T-cell (primary cell): ENCODE results near the gene FNBP1. TPM values are rescaled to one million over a fixed set of nuclear protein-coding genes. Genes with fewer than 3 reads are reported as not detected.

Experiments used
- ATAC-seq, 4 experiments: fragments of 200-7000 bp in 3 of 4; fragments of 150-1000 bp in 1 of 4; cut with Tn5 transposase; replicated peaks in 1 of 4; 1 replicate in 3 of 4; 2 replicates in 1 of 4; pipeline ENCODE4 v1.10.0; 2021; ENCODE audit warnings: moderate library complexity in 3 of 4, mild to moderate bottlenecking in 2 of 4, moderate number of reproducible peaks in 1 of 4
- CTCF ChIA-PET, 2 donors: fragments of 300-600 bp; sonication (Branson Sonifier 250); formaldehyde crosslinking; loops; one replicate each; lab custom pipeline; 2022; ENCODE audit warnings: antibody characterized with exemption in 2 of 2; lab: Charles Lee
- POLR2A ChIA-PET, 2 donors: fragments of 300-600 bp; sonication (Branson Sonifier 250); formaldehyde crosslinking; loops; one replicate each; lab custom pipeline; 2022; ENCODE audit warnings: antibody characterized with exemption in 2 of 2; lab: Charles Lee
- DNase-seq, 35 experiments: peaks; one replicate each; pipeline versions ENCODE4 v3.0.0 to v3.0.0-alpha.2; 2013 to 2023
- H3K27ac ChIP-seq: one replicate; pipeline ENCODE4 v1.5.1; 2013; ENCODE audit warnings: low read length
- H3K27me3 ChIP-seq, 2 experiments: replicated peaks in 1 of 2; 1 replicate in 1 of 2; 2 replicates in 1 of 2; pipeline versions ENCODE4 v1.6.1 to v1.7.0; 2013; ENCODE audit warnings: low read length in 1 of 2, mixed read lengths in 1 of 2; ENCODE audit not compliant: control insufficient read depth in 2 of 2, insufficient read depth in 2 of 2; ENCODE audit errors: extremely low read depth in 1 of 2
- H3K36me3 ChIP-seq, 2 donors: 1 replicate in 1 of 2; 2 replicates in 1 of 2; pipeline versions ENCODE4 v1.6.1 to v1.7.0; 2013; ENCODE audit warnings: low read length in 1 of 2; ENCODE audit not compliant: control insufficient read depth in 2 of 2, insufficient read depth in 1 of 2; ENCODE audit errors: extremely low read depth in 1 of 2
- H3K4me1 ChIP-seq, 2 experiments: 1 replicate in 1 of 2; 2 replicates in 1 of 2; pipeline versions ENCODE4 v1.6.1 to v1.7.0; 2013; ENCODE audit warnings: low read length in 2 of 2, mixed read lengths in 1 of 2; ENCODE audit not compliant: insufficient read depth in 2 of 2, control insufficient read depth in 1 of 2; ENCODE audit errors: extremely low read depth in 1 of 2
- H3K4me3 ChIP-seq, 2 donors: 1 replicate in 1 of 2; 2 replicates in 1 of 2; pipeline versions ENCODE4 v1.5.1 to v1.7.0; 2013; ENCODE audit warnings: mild to moderate bottlenecking in 2 of 2, low read length in 1 of 2, moderate library complexity in 1 of 2; ENCODE audit not compliant: control insufficient read depth in 1 of 2; ENCODE audit errors: extremely low read depth in 1 of 2
- H3K9me3 ChIP-seq: 2 replicates; pipeline ENCODE4 v1.7.0; 2013
- H3K27ac Mint-ChIP-seq, 2 donors: one replicate each; pipeline ENCODE4 v1.8.0; 2020 to 2021; ENCODE audit warnings: mild to moderate bottlenecking in 2 of 2, mixed read lengths in 2 of 2
- H3K27me3 Mint-ChIP-seq, 2 donors: one replicate each; pipeline ENCODE4 v1.8.0; 2021 to 2022; ENCODE audit warnings: mixed read lengths in 2 of 2
- H3K36me3 Mint-ChIP-seq: one replicate; pipeline ENCODE4 v1.8.0; 2021; ENCODE audit warnings: mixed read lengths
- H3K4me1 Mint-ChIP-seq, 3 donors: one replicate each; pipeline ENCODE4 v1.8.0; 2020 to 2022; ENCODE audit warnings: mixed read lengths in 3 of 3, mild to moderate bottlenecking in 1 of 3
- H3K4me3 Mint-ChIP-seq, 3 donors: one replicate each; pipeline ENCODE4 v1.8.0; 2020 to 2022; ENCODE audit warnings: mild to moderate bottlenecking in 3 of 3, mixed read lengths in 3 of 3, moderate library complexity in 3 of 3
- H3K9me3 Mint-ChIP-seq, 3 donors: one replicate each; pipeline ENCODE4 v1.8.0; 2020 to 2022; ENCODE audit warnings: mixed read lengths in 3 of 3
- WGBS: methylation state at CpG from one replicate; pipeline ENCODE4 v1.1.5; 2013; ENCODE audit warnings: missing lambda C conversion rate; ENCODE audit not compliant: insufficient coverage; 5-methylcytosine and 5-hydroxymethylcytosine counted together
- total RNA-seq, 35 experiments: library from RNA in 6 of 35; stranded (reverse) in 6 of 35; fragments of 120-200 nt in 1 of 35; gene quantifications; one replicate each; pipeline versions ENCODE4 v1.2.1 to v1.2.4 and lab custom pipeline; 2013 to 2026

Gene FNBP1
- total RNA-seq, 5 donors from 2014 or later (not counting 1 experiment from before 2014, with no cell fraction given), result 166 to 211 (median 182) TPM

DNA sequence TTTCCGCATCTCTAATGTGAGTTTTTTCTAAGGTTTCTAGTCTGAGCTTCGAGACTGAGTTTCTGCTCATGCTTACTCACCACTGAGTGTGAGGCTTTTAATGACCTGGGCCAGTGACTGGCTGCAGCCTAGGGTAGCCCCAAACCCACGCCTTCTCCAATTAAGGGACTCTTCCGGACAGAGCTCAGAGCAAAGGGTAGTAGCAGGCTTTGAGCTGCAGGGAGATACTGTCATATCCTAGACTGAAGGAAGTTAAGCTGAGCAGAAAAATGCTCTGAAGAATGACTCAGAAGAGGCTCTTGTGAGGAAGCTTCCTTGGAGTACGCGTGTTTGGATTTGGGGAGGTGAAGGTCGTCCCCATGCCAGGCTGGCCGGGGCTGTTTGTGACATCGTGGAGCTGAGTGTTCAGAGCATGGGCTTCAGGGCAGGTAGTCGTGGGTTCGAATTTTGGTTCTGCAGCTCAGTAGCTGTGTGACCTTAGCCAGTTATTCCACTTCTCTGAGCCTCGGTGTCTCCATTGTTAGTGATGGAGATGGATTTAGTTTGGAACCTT lies 204.2 kb downstream of the FNBP1 start:
- no peaks in the 10 kb centered on the region for H3K9me3 ChIP-seq
- Mint-ChIP-seq H3K9me3 (no peaks in the 10 kb centered on the region), H3K27ac (peak overlapping the region; percentile 91 to 94), H3K4me3 (peak overlapping the region; percentile 61 to 97 (median 68)), H3K4me1 (peaks cover 70 to 79% (median 78%) of the 10 kb centered on the region in 3 donors), H3K36me3 (peaks cover 5% of the 10 kb centered on the region), H3K27me3 (no peaks in the 10 kb centered on the region)
- no peak for ATAC-seq
- peaks cover 45 to 62% of the 10 kb centered on the region in 2 experiments for H3K4me1 ChIP-seq
- ChIA-PET POLR2A (no interaction called here), CTCF (interaction anchor here in 1 of 2 donors (0.8 kb wide), 1 partner anchor 46 kb away, joined by 3 read pairs; no protein-coding TSS in a partner anchor)
- peak overlapping the region in 1 of 2 donors; percentile 25 for H3K4me3 ChIP-seq
- 76% methylated on average over 9 of the region's 12 CpGs for WGBS
- peak in 1 of 35 experiments; percentile 32 for DNase-seq
- H3K27me3 ChIP-seq, result no peaks in the 10 kb centered on the region
- peaks cover 5 to 7% of the 10 kb centered on the region in 2 donors for H3K36me3 ChIP-seq
- H3K27ac ChIP-seq, result peak overlapping the region; percentile 60

Other genes with a start within 250 kb of the FNBP1 start
- 10 to 100 TPM; 19.3 to 31.0 (median 26.4) TPM for gene TOR1B, start 240.0 kb downstream of the FNBP1 start, total RNA-seq
- 10 to 100 TPM; 16.6 to 39.3 (median 34.1) TPM for gene TOR1A, start 219.1 kb downstream of the FNBP1 start, total RNA-seq
- 100 to 1,000 TPM in 1 of 5 donors, 10 to 100 TPM in 4; 80.5 to 112 (median 90.2) TPM for gene C9orf78, start 207.9 kb downstream of the FNBP1 start, total RNA-seq
- gene USP20, start 207.7 kb downstream of the FNBP1 start, total RNA-seq, result 100 to 1,000 TPM; 105 to 140 (median 125) TPM
- 10 to 100 TPM; 21.3 to 29.1 (median 22.1) TPM for gene GPR107, start 10.7 kb upstream of the FNBP1 start, total RNA-seq
- under 1 TPM in 4 of 5 donors, not detected in 1; 0.20 to 0.82 (median 0.46) TPM for gene NCS1, start 129.2 kb upstream of the FNBP1 start, total RNA-seq
- under 1 TPM in 1 of 5 donors, not detected in 4; 0.03 TPM for gene HMCN2, start 222.6 kb upstream of the FNBP1 start, total RNA-seq